Heart right ventricle (tissue), 16 donors: ENCODE results near the gene CHMP4A. TPM values are rescaled to one million over a fixed set of nuclear protein-coding genes. Genes with fewer than 3 reads are reported as not detected.

Source experiments
- ATAC-seq, 8 donors: fragments of 200-7000 bp; cut with Tn5 transposase; one replicate each; pipeline ENCODE4 v1.9.1; 2020; ENCODE audit warnings: mild to moderate bottlenecking in 8 of 8, moderate library complexity in 8 of 8, moderate number of reproducible peaks in 1 of 8
- DNase-seq, 2 donors: peaks; one replicate each; pipeline ENCODE4 v3.0.0-alpha.2; 2020
- H3K27ac ChIP-seq, 10 donors: fragments of 200-600 bp; sonication (generic) in 2 of 10; one replicate each; pipeline versions ENCODE4 v1.5.0 to v1.8.0; 2020 to 2022; ENCODE audit warnings: mild to moderate bottlenecking in 3 of 10
- H3K27me3 ChIP-seq, 7 donors: fragments of 200-600 bp; one replicate each; pipeline ENCODE4 v1.8.0; 2021 to 2022; ENCODE audit warnings: mild to moderate bottlenecking in 2 of 7
- H3K36me3 ChIP-seq, 9 donors: fragments of 200-600 bp; sonication (generic) in 1 of 9; one replicate each; pipeline versions ENCODE4 v1.5.0 to v1.8.0; 2020 to 2022; ENCODE audit warnings: mild to moderate bottlenecking in 2 of 9
- H3K4me1 ChIP-seq, 9 donors: fragments of 200-600 bp; sonication (generic) in 1 of 9; one replicate each; pipeline versions ENCODE4 v1.5.0 to v1.8.0; 2020 to 2022; ENCODE audit warnings: mild to moderate bottlenecking in 4 of 9
- H3K4me3 ChIP-seq, 10 donors: fragments of 200-600 bp; sonication (generic) in 2 of 10; one replicate each; pipeline versions ENCODE4 v1.5.0 to v1.8.0; 2020 to 2022; ENCODE audit warnings: mild to moderate bottlenecking in 7 of 10, moderate library complexity in 2 of 10
- H3K9me3 ChIP-seq, 11 donors: fragments of 200-600 bp in 10 of 11; sonication (generic) in 2 of 11; one replicate each; pipeline versions ENCODE4 v1.5.0 to v1.8.0; 2013 to 2022; ENCODE audit warnings: mild to moderate bottlenecking in 2 of 11, control low read depth in 1 of 11, moderate library complexity in 1 of 11
- CTCF ChIP-seq, 9 donors: fragments of 200-600 bp; sonication (generic) in 2 of 9; IDR thresholded peaks; one replicate each; pipeline versions ENCODE4 v1.5.0 to v1.8.0; 2021 to 2022; ENCODE audit warnings: antibody characterized with exemption in 9 of 9, mild to moderate bottlenecking in 5 of 9, moderate library complexity in 1 of 9
- WGBS, 2 donors: extraction: QIAGEN DNeasy Blood & Tissue Kit; methylation state at CpG; one replicate each; pipeline ENCODE4 v1.1.7; 2013; ENCODE audit warnings: inconsistent platforms in 1 of 2; 5-methylcytosine and 5-hydroxymethylcytosine counted together
- intact Hi-C, 10 donors: fragments of 100-400 bp; cut with DNase I; formaldehyde crosslinking; loops; one replicate each; pipeline versions ENCODE4 v1.11.1 to v1.14.2; 2022
- polyA plus RNA-seq, 2 donors: library from polyadenylated mRNA; stranded (reverse); fragments of 200-250 nt; gene quantifications; one replicate each; pipeline ENCODE4 v1.2.3, GENCODE V29; 2013
- total RNA-seq, 10 donors: library from RNA; stranded (reverse); fragmentation: NEBNext Ultra II Directional in 3 of 10; extraction: Animal tissue kit (Norgen Biotek cat#: 25700) in 3 of 10; gene quantifications; one replicate each; pipeline versions ENCODE4 v1.2.1 to v1.2.4, GENCODE V29; 2021 to 2023
- donor health status: Arrhythmogenic right ventricular cardiomyopathy.
- donor health status: ischemic (EF 13 %, LVEDD 7.1; RV severe dilation, severe dysfunction).
- donor health status: healthy with polysubstance abuse.
- donor health status: DM: no; HTN: yes; CAD: no.
- donor health status: DM: no; HTN: no; CAD: no.
- donor health status: ischemic (EF 25% LVEDD 6.9; RV normal size, moderate dysfunction).
- donor health status: ischemic (EF 25% LVEDD 5.7; RV mildly dilated, moderate dysfunction).
- donor health status: healthy.
- donor health status: DM: yes; HTN: yes; CAD: no.
- donor health status: Ischemic cardiomyopathy.
- donor health status: ischemic (EF 35%, LVEDD 5.7; RV mildly dilated, moderate dysfunction).
- donor health status: nonischemic (EF 11% LVEDD 7.7; RV severe dilation, severe dysfunction).
- donor health status: DM: yes; HTN: yes; CAD: no.
- donor health status: PGD.
- donor health status: ischemic (EF 29% LVEDD 5.4; RV normal size, mild dysfunction).
- donor health status: nonischemic (EF 23%, LVEDD 6.1; RV moderate dilation, normal function).

Gene CHMP4A
- total and polyA plus RNA-seq, 12 donors: 23.4 to 80.8 (median 30.3) TPM

GRCh38 chr14:24159777-24160498 is 53.4 kb downstream of the CHMP4A start:
- Histone ChIP-seq H3K27me3 (no peaks in the 10 kb centered on the region), H3K4me3 (no peak overlapping the region), H3K36me3 (peaks cover under 1 to 88% (median 57%) of the 10 kb centered on the region in 9 donors), H3K4me1 (peaks cover 9 to 42% (median 27%) of the 10 kb centered on the region in 9 donors), H3K27ac (peak overlapping the region; percentile 92 to 100 (median 96)), H3K9me3 (no peaks in the 10 kb centered on the region)
- intact Hi-C loops: loop anchor here in 2 of 10 donors (2.0 to 5.0 kb wide), 3 partner anchors 13 to 101 kb away; partner anchors contain the start of genes DCAF11 (in 1 of the 2), NRL (in 1 of the 2), PSME2 (in 1 of the 2) and RNF31 (in 1 of the 2)
- ATAC-seq (peak in 1 of 8 donors; percentile 10), DNase-seq (no peak)
- WGBS, 2 donors: 91 to 94% methylated on average over 11 of the region's 11 CpGs
- TF ChIP-seq CTCF (IDR thresholded peaks at IDR 0.05): no peak

Other genes starting within 250 kb of the CHMP4A start
Only the 30 nearest of the 34 such genes appear.
- gene CARMIL3, start 161.5 kb downstream of the CHMP4A start, total RNA-seq: under 1 TPM in 7 of 10 donors, not detected in 3; 0.06 to 0.31 (median 0.08) TPM
- under 1 TPM; 0.13 to 0.44 TPM for gene CARMIL3, start 161.5 kb downstream of the CHMP4A start, polyA plus RNA-seq
- under 1 TPM in 4 of 10 donors, not detected in 6; 0.12 to 0.64 (median 0.41) TPM for gene CPNE6, start 141.9 kb downstream of the CHMP4A start, total RNA-seq
- not detected for gene CPNE6, start 141.9 kb downstream of the CHMP4A start, polyA plus RNA-seq
- 1 to 10 TPM in 9 of 10 donors, under 1 TPM in 1; 0.75 to 6.8 (median 2.6) TPM for gene PCK2, start 119.2 kb downstream of the CHMP4A start, total RNA-seq
- gene PCK2, start 119.2 kb downstream of the CHMP4A start, polyA plus RNA-seq: 1 to 10 TPM; 2.5 to 7.3 TPM
- 10 to 100 TPM; 62.2 to 99.7 (median 73.0) TPM for gene DCAF11, start 98.7 kb downstream of the CHMP4A start, total RNA-seq
- 10 to 100 TPM; 19.7 to 72.7 TPM for gene DCAF11, start 98.7 kb downstream of the CHMP4A start, polyA plus RNA-seq
- gene NRL, start 98.5 kb downstream of the CHMP4A start, total RNA-seq: 1 to 10 TPM; 1.7 to 3.5 (median 2.2) TPM
- gene NRL, start 98.5 kb downstream of the CHMP4A start, polyA plus RNA-seq: 1 to 10 TPM; 1.5 to 3.3 TPM
- 100 to 1,000 TPM; 105 to 176 (median 131) TPM for gene FITM1, start 82.8 kb downstream of the CHMP4A start, total RNA-seq
- 100 to 1,000 TPM in 1 of 2 donors, 10 to 100 TPM in 1; 77.0 to 247 TPM for gene FITM1, start 82.8 kb downstream of the CHMP4A start, polyA plus RNA-seq
- gene PSME1, start 77.3 kb downstream of the CHMP4A start, total RNA-seq: 100 to 1,000 TPM in 5 of 10 donors, 10 to 100 TPM in 5; 84.3 to 341 (median 100.0) TPM
- 100 to 1,000 TPM; 138 to 149 TPM for gene PSME1, start 77.3 kb downstream of the CHMP4A start, polyA plus RNA-seq
- 10 to 100 TPM; 10.2 to 18.8 (median 13.3) TPM for gene EMC9, start 71.9 kb downstream of the CHMP4A start, total RNA-seq
- gene EMC9, start 71.9 kb downstream of the CHMP4A start, polyA plus RNA-seq: 10 to 100 TPM; 27.2 to 44.3 TPM
- 100 to 1,000 TPM in 3 of 10 donors, 10 to 100 TPM in 7; 62.6 to 347 (median 85.0) TPM for gene PSME2, start 66.9 kb downstream of the CHMP4A start, total RNA-seq
- gene PSME2, start 66.9 kb downstream of the CHMP4A start, polyA plus RNA-seq: 100 to 1,000 TPM; 124 to 290 TPM
- gene RNF31, start 66.0 kb downstream of the CHMP4A start, total RNA-seq: 10 to 100 TPM; 27.5 to 52.6 (median 34.8) TPM
- gene RNF31, start 66.0 kb downstream of the CHMP4A start, polyA plus RNA-seq: 10 to 100 TPM; 39.4 to 92.9 TPM
- gene IRF9, start 52.2 kb downstream of the CHMP4A start, total RNA-seq: 100 to 1,000 TPM in 1 of 10 donors, 10 to 100 TPM in 9; 17.7 to 147 (median 36.7) TPM
- gene IRF9, start 52.2 kb downstream of the CHMP4A start, polyA plus RNA-seq: 10 to 100 TPM; 28.2 to 64.1 TPM
- gene REC8, start 41.4 kb downstream of the CHMP4A start, total RNA-seq: 1 to 10 TPM; 2.5 to 7.0 (median 4.3) TPM
- 10 to 100 TPM in 1 of 2 donors, 1 to 10 TPM in 1; 2.5 to 17.7 TPM for gene REC8, start 41.4 kb downstream of the CHMP4A start, polyA plus RNA-seq
- 10 to 100 TPM; 10.1 to 22.5 (median 12.6) TPM for gene IPO4, start 24.7 kb downstream of the CHMP4A start, total RNA-seq
- gene IPO4, start 24.7 kb downstream of the CHMP4A start, polyA plus RNA-seq: 10 to 100 TPM in 1 of 2 donors, 1 to 10 TPM in 1; 4.4 to 23.8 TPM
- gene TM9SF1, start 18.0 kb downstream of the CHMP4A start, total RNA-seq: 10 to 100 TPM; 14.2 to 31.3 (median 18.7) TPM
- 10 to 100 TPM; 10.8 to 36.4 TPM for gene TM9SF1, start 18.0 kb downstream of the CHMP4A start, polyA plus RNA-seq
- under 1 TPM in 1 of 10 donors, not detected in 9; 0.28 TPM for gene TSSK4, start 7.8 kb downstream of the CHMP4A start, total RNA-seq
- gene TSSK4, start 7.8 kb downstream of the CHMP4A start, polyA plus RNA-seq: under 1 TPM in 1 of 2 donors, not detected in 1; 0.22 TPM
- gene MDP1, start 2.6 kb upstream of the CHMP4A start, total RNA-seq: 10 to 100 TPM; 13.9 to 22.9 (median 18.9) TPM
- 10 to 100 TPM; 23.0 to 23.5 TPM for gene MDP1, start 2.6 kb upstream of the CHMP4A start, polyA plus RNA-seq
- gene NEDD8, start 18.9 kb upstream of the CHMP4A start, total RNA-seq: 100 to 1,000 TPM; 178 to 228 (median 199) TPM
- 100 to 1,000 TPM; 154 to 325 TPM for gene NEDD8, start 18.9 kb upstream of the CHMP4A start, polyA plus RNA-seq
- gene GMPR2, start 19.4 kb upstream of the CHMP4A start, total RNA-seq: 10 to 100 TPM; 28.6 to 46.9 (median 33.5) TPM
- 10 to 100 TPM; 26.4 to 27.3 TPM for gene GMPR2, start 19.4 kb upstream of the CHMP4A start, polyA plus RNA-seq
- 10 to 100 TPM; 36.8 to 56.4 (median 40.5) TPM for gene TINF2, start 29.1 kb upstream of the CHMP4A start, total RNA-seq
- gene TINF2, start 29.1 kb upstream of the CHMP4A start, polyA plus RNA-seq: 10 to 100 TPM; 19.3 to 44.0 TPM
- gene TGM1, start 49.7 kb upstream of the CHMP4A start, total RNA-seq: 1 to 10 TPM in 1 of 10 donors, under 1 TPM in 9; 0.17 to 2.2 (median 0.65) TPM
- gene TGM1, start 49.7 kb upstream of the CHMP4A start, polyA plus RNA-seq: under 1 TPM; 0.51 to 0.87 TPM
- 10 to 100 TPM; 17.4 to 30.0 (median 19.6) TPM for gene RABGGTA, start 58.1 kb upstream of the CHMP4A start, total RNA-seq
- gene RABGGTA, start 58.1 kb upstream of the CHMP4A start, polyA plus RNA-seq: 10 to 100 TPM; 30.6 to 37.9 TPM
- gene DHRS1, start 86.3 kb upstream of the CHMP4A start, total RNA-seq: 10 to 100 TPM in 4 of 10 donors, 1 to 10 TPM in 6; 6.9 to 11.1 (median 9.0) TPM
- 10 to 100 TPM in 1 of 2 donors, 1 to 10 TPM in 1; 8.5 to 11.6 TPM for gene DHRS1, start 86.3 kb upstream of the CHMP4A start, polyA plus RNA-seq
- gene NOP9, start 86.4 kb upstream of the CHMP4A start, total RNA-seq: 10 to 100 TPM; 22.0 to 31.9 (median 27.3) TPM
- 10 to 100 TPM; 10.7 to 10.8 TPM for gene NOP9, start 86.4 kb upstream of the CHMP4A start, polyA plus RNA-seq
- gene CIDEB, start 94.5 kb upstream of the CHMP4A start, total RNA-seq: 1 to 10 TPM; 1.9 to 6.0 (median 3.5) TPM
- 1 to 10 TPM; 4.3 to 4.8 TPM for gene CIDEB, start 94.5 kb upstream of the CHMP4A start, polyA plus RNA-seq
- 1 to 10 TPM in 7 of 10 donors, under 1 TPM in 3; 0.68 to 2.4 (median 1.3) TPM for gene LTB4R2, start 96.7 kb upstream of the CHMP4A start, total RNA-seq
- gene LTB4R2, start 96.7 kb upstream of the CHMP4A start, polyA plus RNA-seq: under 1 TPM; 0.51 to 0.90 TPM
- 1 to 10 TPM in 7 of 10 donors, under 1 TPM in 3; 0.76 to 3.1 (median 1.8) TPM for gene LTB4R, start 98.0 kb upstream of the CHMP4A start, total RNA-seq
- gene LTB4R, start 98.0 kb upstream of the CHMP4A start, polyA plus RNA-seq: 1 to 10 TPM; 3.2 to 3.7 TPM
- 10 to 100 TPM; 17.4 to 37.0 (median 22.9) TPM for gene ADCY4, start 121.6 kb upstream of the CHMP4A start, total RNA-seq
- 100 to 1,000 TPM in 1 of 2 donors, 10 to 100 TPM in 1; 23.1 to 104 TPM for gene ADCY4, start 121.6 kb upstream of the CHMP4A start, polyA plus RNA-seq
- gene RIPK3, start 126.5 kb upstream of the CHMP4A start, total RNA-seq: 1 to 10 TPM; 1.7 to 4.9 (median 3.5) TPM
- gene RIPK3, start 126.5 kb upstream of the CHMP4A start, polyA plus RNA-seq: 1 to 10 TPM; 4.9 to 7.1 TPM
- 10 to 100 TPM in 4 of 10 donors, 1 to 10 TPM in 6; 3.0 to 42.0 (median 7.8) TPM for gene NFATC4, start 154.7 kb upstream of the CHMP4A start, total RNA-seq
- 10 to 100 TPM; 28.7 to 69.2 TPM for gene NFATC4, start 154.7 kb upstream of the CHMP4A start, polyA plus RNA-seq
- 1 to 10 TPM; 3.6 to 9.0 (median 6.4) TPM for gene NYNRIN, start 185.5 kb upstream of the CHMP4A start, total RNA-seq
- 1 to 10 TPM; 4.6 to 6.8 TPM for gene NYNRIN, start 185.5 kb upstream of the CHMP4A start, polyA plus RNA-seq